GM18526 (cell line): ENCODE results near the gene MEGF10.

ENCODE experiments used
- POLR2A ChIP-seq: IDR thresholded peaks from 3 replicates; pipeline ENCODE4 v1.6.1; 2011; ENCODE audit not compliant: insufficient read length; ENCODE audit errors: extremely low read depth

The MEGF10 gene

DNA sequence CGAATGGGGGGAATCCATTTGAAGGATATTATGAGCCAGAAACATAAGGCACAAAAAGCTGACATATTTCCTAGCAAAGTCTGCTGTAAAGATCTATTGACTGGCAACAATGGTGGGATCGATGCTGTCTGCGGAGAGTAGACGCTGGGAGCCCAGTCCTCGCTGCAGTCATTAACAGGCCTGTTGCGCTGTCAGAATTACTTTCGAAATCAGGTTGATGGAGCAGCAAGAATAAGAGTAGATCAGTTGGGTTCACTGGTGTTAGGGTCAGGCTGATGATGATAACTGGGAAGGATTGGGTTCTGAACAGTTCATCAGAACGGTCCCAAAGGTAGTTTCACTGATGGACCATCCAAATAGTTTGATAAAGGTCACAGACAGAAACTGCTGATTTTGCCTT is 87.1 kb downstream of the MEGF10 start:
- TF ChIP-seq POLR2A, result no peak

DNA sequence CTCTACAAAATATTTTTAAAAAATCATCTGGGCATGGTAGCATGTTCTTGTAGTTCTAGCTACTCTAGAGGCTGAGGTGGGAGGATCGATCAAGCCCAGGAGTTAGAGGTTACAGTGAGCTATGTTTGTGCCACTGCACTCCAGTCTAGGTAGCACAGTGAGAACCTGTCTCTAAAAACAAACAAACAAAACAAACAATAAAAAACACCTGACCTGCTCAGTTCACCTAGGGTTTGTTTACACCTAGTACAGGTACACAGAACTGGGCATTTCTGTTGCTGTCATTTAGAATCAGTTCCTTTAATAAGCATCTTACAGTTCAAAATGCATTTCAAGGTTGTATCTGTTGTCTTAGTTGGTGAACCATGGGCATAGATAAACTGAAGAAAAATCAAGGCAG is 95.3 kb downstream of the MEGF10 start:
- TF ChIP-seq POLR2A, result no peak

DNA sequence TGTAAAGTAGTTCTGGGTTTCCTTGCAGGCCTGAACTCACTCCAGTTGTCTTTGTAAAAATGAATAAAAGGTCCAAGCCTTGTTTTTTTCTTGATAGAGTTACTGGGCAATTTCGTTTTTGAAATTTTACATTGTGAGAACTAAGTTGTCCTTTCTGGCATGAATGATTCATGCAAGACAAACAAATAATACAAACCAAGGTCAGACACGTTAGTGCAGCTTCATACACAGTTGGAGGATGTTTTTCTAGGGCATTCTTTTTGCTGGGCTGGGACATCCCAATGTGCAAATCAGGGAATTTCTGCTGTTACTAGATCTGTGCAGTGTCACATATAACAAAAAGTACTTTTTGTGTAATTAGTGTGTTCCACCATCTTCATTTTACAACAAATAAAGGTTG is 96.0 kb downstream of the MEGF10 start:
- TF ChIP-seq POLR2A, result no peak

DNA sequence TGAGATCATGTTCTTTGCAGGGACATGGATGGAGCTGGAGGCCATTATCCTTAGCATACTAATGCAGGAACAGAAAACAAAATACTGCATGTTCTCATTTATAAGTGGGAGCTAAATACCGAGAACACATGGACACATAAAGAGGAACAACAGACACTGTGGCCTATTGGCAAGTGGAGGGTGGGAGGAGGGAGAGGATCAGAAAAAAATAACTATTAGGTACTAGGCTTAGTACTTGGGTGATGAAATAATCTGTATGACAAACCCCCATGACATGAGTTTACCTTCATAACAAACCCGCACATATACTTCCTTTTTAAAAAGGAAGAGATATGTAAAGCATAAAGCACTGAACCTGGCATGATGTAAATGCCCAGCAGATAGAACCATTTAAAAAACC is 99.0 kb downstream of the MEGF10 start:
- TF ChIP-seq POLR2A, result no peak

DNA sequence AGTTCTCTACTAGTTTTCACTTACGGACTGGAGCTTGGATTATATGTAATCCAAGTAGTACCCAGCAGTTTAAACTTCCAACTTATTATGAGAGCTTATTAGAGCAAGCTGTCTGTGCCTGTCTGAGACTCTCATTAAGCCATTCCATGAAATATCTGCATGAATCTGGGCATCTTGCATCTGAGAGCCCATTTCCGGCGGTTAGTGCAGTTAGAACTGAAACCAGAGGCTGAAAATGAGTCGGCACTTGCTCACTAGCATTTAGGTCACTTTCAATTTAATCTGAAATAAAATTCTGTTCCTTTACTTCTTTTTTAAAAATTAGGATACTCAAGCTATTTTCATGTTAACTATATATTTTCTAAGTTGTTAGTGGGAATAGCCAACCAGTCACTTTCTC is 102.2 kb downstream of the MEGF10 start:
- TF ChIP-seq POLR2A, result no peak

DNA sequence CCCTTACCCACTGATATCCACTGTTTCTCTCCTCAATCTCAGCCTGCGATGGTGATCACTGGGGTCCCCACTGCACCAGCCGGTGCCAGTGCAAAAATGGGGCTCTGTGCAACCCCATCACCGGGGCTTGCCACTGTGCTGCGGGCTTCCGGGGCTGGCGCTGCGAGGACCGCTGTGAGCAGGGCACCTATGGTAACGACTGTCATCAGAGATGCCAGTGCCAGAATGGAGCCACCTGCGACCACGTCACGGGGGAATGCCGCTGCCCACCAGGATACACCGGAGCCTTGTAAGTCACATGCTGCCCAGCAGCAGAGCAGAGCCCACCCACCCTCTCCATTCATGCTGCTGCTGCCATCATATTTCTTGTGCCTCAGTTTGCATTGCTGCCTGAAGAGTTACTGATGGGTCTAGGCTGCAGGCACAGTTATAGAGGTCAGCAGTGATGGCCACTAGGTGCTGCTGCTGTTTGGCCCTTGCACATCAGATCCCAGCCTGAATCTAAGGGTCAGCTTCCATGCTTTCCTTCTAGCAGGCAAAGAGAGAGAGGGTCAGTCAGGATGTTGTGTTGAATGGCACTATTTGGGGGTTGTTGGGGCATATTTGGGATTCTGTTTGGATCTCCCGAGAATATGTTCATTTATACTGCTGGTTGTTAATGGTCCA is 106.0 kb downstream of the MEGF10 start:
- no peak for TF ChIP-seq POLR2A

DNA sequence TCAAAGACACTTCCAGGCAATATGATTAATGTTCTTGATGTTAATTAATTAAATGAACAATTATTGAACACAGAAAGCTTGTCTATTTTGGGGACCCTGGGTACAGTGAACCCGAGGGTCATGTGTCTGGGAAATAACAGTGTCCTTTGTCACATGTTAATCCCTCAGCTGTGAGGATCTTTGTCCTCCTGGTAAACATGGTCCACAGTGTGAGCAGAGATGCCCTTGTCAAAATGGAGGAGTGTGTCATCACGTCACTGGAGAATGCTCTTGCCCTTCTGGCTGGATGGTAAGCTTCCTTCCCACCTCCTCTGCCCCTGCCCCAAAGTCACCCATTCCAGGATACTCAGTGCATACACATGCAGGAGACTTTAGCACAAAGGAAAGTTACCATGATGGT is 107.9 kb downstream of the MEGF10 start:
- no peak for TF ChIP-seq POLR2A

DNA sequence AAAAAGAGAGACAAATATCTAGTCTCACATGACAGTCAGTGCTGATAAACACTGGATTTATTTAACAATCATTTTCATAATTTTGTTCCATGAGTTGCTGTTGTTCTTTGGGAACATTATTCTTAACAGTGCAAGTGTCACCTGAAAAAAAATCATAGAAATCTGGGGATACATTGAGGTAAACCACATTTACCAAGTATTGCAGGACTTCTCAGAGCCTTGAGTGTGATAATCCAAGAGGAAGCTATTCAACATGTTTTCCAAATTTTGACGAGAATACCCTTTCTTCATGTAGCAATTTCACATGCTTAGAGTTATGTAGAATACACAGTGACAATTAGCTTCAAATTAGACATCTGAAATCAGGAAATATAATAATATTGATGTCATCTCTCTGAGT is 108.5 kb downstream of the MEGF10 start:
- TF ChIP-seq POLR2A, result no peak

DNA sequence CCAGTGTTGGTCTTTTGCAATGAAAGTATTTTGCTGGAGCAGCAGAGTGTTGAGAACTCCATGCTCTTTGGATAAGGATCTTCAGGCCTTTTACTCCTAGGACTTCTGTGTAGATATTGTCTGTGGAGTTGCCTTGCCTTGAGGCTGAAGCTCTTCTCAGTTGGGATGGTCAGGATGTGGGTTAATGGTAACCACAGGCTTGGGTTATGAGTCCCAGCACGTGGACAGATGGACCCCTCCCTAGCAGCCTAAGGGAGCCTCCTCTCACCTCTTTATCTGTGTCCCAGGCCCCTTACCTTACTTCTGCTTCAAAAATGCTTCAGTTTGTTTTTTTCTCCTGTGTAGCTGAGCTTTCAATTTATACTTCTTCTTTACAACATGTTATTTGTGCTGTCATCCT is 109.9 kb downstream of the MEGF10 start:
- TF ChIP-seq POLR2A, result no peak

DNA sequence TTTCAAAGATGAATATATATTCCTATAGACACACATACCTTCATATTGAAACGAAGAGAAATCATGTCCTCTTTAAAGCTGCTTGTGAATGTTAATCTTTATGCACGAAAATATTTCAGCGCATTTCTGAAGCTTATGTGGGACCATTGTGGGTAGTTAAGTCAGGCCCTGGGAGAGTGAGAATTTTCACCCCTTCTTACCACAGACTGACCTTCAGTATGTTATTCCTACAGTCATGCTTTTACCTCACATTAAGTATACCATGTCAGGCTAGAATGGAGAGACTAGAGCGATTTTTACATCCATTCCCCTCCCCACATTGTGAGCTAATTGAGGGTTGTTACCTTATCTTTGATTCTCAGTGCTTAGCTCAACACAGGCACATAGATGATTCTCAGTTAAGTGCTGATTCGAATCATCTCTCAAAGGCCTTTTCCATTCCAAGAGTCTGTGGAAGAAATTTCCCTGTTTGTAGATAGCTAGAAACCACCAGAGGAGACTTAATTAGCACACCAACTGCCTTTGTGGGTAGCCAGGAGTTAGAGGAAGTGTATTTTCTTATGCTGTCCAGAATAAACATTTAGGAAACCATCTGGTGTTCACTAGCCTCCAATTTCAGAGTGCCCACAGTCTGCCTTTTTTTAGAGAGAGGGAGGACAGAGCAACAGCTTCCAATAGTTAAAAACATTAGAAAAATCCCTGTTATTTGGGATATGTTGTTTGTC is 110.5 kb downstream of the MEGF10 start:
- no peak for TF ChIP-seq POLR2A

DNA sequence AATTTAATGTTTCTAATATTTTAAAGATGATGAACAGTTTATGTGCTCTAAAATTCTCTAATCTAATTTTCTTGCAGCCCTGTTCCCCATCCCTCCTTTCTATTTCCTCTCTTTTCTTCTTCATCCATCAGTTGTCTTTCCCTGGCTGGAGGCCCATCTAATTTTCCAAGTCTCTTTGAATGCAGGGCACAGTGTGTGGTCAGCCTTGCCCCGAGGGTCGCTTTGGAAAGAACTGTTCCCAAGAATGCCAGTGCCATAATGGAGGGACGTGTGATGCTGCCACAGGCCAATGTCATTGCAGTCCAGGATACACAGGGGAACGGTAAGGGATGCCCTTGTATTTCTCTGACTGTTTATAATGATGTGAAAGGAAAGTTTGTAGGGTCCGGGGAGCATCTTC is 111.8 kb downstream of the MEGF10 start:
- TF ChIP-seq POLR2A, result no peak

DNA sequence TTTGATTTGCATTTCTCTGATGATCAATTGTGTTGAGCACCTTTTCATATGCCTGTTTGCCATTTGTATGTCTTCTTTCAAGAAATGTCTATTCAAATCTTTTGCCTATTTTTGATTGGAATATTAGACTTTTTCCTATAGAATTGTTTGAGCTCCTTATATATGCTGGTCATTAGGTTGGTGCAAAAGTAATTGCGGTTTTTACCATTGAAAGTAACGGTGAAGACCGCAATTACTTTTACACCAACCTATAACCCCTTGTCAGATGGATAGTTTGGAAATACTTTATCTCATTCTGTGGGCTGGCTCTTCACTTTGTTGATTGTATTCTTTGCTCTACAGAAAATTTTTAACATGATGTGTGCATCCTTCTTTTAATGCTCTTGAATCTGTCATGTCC is 113.6 kb downstream of the MEGF10 start:
- no peak for TF ChIP-seq POLR2A

DNA sequence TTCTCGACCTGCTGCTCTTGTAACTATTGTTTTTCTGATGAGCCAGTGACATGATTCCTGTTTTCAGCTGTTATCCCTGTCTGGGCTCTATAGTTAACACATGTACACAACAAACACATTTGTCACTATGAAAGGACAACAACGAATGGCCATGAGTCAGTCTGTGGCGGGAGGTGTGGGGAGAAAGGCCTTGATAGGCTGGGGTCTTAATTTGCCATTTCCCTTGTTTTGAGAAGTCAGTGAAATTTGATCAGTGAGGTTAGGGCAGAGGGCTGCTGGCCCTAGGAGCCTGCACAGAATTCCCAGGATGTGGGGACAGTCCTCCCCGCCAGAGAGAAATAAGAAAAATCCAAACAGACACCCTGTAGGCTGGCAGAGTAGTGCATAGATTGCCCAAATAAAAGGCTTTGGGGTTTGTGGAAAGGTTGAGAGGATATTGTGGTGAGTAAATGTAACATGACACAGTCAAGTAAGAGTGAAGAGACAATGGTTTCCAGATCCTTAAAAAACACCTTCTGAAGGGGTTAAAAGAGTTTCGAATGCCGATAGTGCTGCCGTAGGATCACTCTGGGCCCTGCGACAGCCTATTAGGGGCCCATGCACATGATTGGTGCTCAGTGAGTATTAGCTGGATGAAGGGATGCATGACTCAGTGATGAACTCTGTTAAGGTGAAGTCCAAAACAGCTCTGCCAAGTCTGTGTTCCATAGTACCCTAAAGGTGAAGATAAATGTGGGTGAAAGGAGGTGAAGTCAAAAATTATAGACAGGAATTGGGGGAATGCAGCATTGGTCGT is 115.9 kb downstream of the MEGF10 start:
- TF ChIP-seq POLR2A, result no peak

DNA sequence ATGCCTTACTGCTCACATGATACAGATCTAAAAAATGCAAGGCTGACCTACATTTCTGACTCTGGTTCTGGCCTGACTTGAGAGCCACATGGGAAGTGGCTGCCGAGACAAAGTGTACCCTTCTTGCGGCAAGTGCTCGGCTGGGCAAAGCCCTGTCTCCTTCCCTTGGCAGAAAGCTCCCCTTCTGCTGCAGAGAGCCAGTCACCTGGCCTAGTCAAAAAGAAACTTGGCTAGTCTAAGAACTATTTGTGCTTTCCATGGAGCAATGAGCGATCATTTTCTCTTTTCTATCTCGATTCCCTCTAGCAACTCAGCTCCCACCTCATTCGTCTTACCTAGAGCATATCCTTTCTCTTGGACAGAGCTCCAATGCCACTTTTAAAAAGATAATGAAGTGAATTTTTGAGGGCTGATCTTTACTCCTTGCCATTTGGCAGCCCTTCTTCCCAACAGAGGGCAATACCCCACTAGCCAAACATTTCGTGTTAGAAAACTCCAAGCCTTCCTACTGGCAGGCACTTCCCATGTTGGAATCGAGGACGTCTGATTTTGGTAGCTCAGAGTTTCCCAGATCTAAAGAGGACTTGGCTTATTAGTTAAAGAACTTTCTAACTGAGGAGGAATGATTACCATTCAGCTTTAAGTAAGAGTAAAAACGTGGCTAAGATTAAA is 118.8 kb downstream of the MEGF10 start:
- no peak for TF ChIP-seq POLR2A

DNA sequence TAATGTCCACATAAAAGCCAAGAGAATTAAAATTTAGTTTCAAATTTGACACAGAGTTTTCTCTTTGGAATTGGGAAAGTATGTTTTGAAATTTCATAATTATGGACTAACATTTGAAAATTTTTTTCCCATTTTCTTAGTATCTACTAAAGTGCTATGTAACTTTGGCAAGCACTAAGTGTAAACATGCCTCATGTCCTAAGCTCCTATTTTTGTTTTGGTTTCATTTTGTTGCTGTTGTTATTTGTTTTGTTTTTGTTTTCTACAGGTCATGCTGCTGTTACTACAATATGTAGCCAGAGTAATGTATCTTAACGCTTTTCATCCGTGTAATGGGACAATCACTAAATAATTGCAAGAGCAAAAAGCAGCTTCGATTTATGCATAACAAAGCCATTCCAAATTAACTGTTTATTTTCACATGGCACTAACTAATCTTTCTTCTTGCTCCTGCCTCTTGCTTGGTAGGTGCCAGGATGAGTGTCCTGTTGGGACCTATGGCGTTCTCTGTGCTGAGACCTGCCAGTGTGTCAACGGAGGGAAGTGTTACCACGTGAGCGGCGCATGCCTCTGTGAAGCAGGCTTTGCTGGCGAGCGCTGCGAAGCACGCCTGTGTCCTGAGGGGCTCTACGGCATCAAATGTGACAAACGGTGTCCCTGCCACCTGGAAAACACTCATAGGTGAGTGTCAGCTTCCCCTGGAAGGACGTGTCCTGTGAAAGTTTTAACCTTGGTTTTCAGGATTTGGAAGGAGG is 119.5 kb downstream of the MEGF10 start:
- TF ChIP-seq POLR2A, result no peak
